ENCODE measurements around the gene RPL18A. TPM values are rescaled to one million over a fixed set of nuclear protein-coding genes. Genes with fewer than 3 reads are reported as not detected.

The RPL18A gene
- total and polyA plus RNA-seq, 12 donors, result 345 to 2,121 (median 1,380) TPM

GRCh38 chr19:17832443-17833208, 27.1 kb upstream of the RPL18A start:
- H3K27me3 ChIP-seq, result peaks cover 3% of the 10 kb centered on the region
- no peak overlapping the region for H3K4me3 ChIP-seq
- DNase-seq, result no peak
- no peak for TF ChIP-seq CTCF (IDR thresholded peaks at IDR 0.05)
- TF ChIP-seq POLR2A (IDR thresholded peaks at IDR 0.05), result no peak
- H3K36me3 ChIP-seq (replicated peaks in 1 of 2), result peaks cover 0 to 19% of the 10 kb centered on the region in 2 donors
- no peaks in the 10 kb centered on the region for H3K9me3 ChIP-seq (replicated peaks in 1 of 3)
- H3K4me1 ChIP-seq (replicated peaks in 1 of 2), result no peaks in the 10 kb centered on the region
- 81 to 91% (median 86%) methylated on average over 7 to 17 of the region's 17 CpGs for WGBS, 4 donors
- no peak overlapping the region for H3K27ac ChIP-seq
- intact Hi-C loops (cut with DNase I), result no loop called here

- Histone ChIP-seq H3K4me3 (no peak overlapping the region), H3K27me3 (no peaks in the 10 kb centered on the region), H3K36me3 (replicated peaks in 1 of 2) (peaks cover 0 to 21% of the 10 kb centered on the region in 2 donors), H3K4me1 (replicated peaks in 1 of 2) (no peaks in the 10 kb centered on the region), H3K27ac (no peak overlapping the region), H3K9me3 (replicated peaks in 1 of 3) (no peaks in the 10 kb centered on the region)
- TF ChIP-seq POLR2A (IDR thresholded peaks at IDR 0.05) (no peak), CTCF (IDR thresholded peaks at IDR 0.05) (no peak)
- DNase-seq, result no peak
- intact Hi-C loops (cut with DNase I), result no loop called here
- 71 to 88% (median 84%) methylated on average over 8 to 27 of the region's 27 CpGs for WGBS, 4 donors
Measured at GRCh38 chr19:17834350-17835181, 25.1 kb upstream of the RPL18A start.

- DNase-seq, result no peak
- no peaks in the 10 kb centered on the region for H3K9me3 ChIP-seq (replicated peaks in 1 of 3)
- no peak overlapping the region for H3K4me3 ChIP-seq
- no peaks in the 10 kb centered on the region for H3K27me3 ChIP-seq
- H3K4me1 ChIP-seq (replicated peaks in 1 of 2), result no peaks in the 10 kb centered on the region
- intact Hi-C loops (cut with DNase I), result no loop called here
- no peak overlapping the region for H3K27ac ChIP-seq
- no peak for TF ChIP-seq POLR2A (IDR thresholded peaks at IDR 0.05)
- no peak for TF ChIP-seq CTCF (IDR thresholded peaks at IDR 0.05)
- whole genome bisulfite sequencing, 4 donors, result 69 to 82% (median 80%) methylated on average over 6 to 8 of the region's 8 CpGs
- H3K36me3 ChIP-seq (replicated peaks in 1 of 2), result peaks cover 0 to 21% of the 10 kb centered on the region in 2 donors
Measured at GRCh38 chr19:17835182-17836006, 24.3 kb upstream of the RPL18A start.

GRCh38 chr19:17836530-17836929, 23.2 kb upstream of the RPL18A start:
- no peak for DNase-seq
- no peaks in the 10 kb centered on the region for H3K27me3 ChIP-seq
- no peak overlapping the region for H3K4me3 ChIP-seq
- peaks cover 0 to 21% of the 10 kb centered on the region in 2 donors for H3K36me3 ChIP-seq (replicated peaks in 1 of 2)
- 64 to 81% (median 75%) methylated on average over 4 of the region's 4 CpGs for WGBS, 4 donors
- TF ChIP-seq POLR2A (IDR thresholded peaks at IDR 0.05) (no peak), CTCF (IDR thresholded peaks at IDR 0.05) (no peak)
- no peaks in the 10 kb centered on the region for H3K4me1 ChIP-seq (replicated peaks in 1 of 2)
- intact Hi-C loops (cut with DNase I), result no loop called here
- H3K27ac ChIP-seq, result no peak overlapping the region
- H3K9me3 ChIP-seq (replicated peaks in 1 of 3), result no peaks in the 10 kb centered on the region
